Lower leg skin (tissue), 4 donors: ENCODE results near the gene RAB5B. TPM values are rescaled to one million over a fixed set of nuclear protein-coding genes. Genes with fewer than 3 reads are reported as not detected.
"Not testable (repeated sequence)": the region's sequence is repeated elsewhere in the genome, so short reads cannot be mapped to it uniquely, and the experiment has no call there.

ENCODE experiments used
- DNase-seq, 2 donors: peaks; one replicate each; pipeline ENCODE4 v3.0.0-alpha.2; 2019; ENCODE audit warnings: low spot score in 2 of 2
- H3K4me3 ChIP-seq: fragments of 200-600 bp; sonication (generic); 2 replicates; pipeline ENCODE4 v1.5.1; 2017; ENCODE audit warnings: mild to moderate bottlenecking, low read depth; ENCODE audit not compliant: poor library complexity, severe bottlenecking
- CTCF ChIP-seq, 3 donors: fragments of 450-650 bp; IDR thresholded peaks; one replicate each; pipeline ENCODE4 v1.5.1; 2016; ENCODE audit warnings: antibody characterized with exemption in 3 of 3, mild to moderate bottlenecking in 3 of 3, moderate library complexity in 2 of 3
- POLR2A ChIP-seq, 2 donors: fragments of 450-650 bp; IDR thresholded peaks; one replicate each; pipeline ENCODE4 v1.6.1; 2016 to 2017; ENCODE audit warnings: antibody characterized with exemption in 2 of 2, mild to moderate bottlenecking in 1 of 2, moderate library complexity in 1 of 2
- WGBS, 2 donors: methylation state at CpG; one replicate each; pipeline ENCODE4 v1.1.5; 2018; 5-methylcytosine and 5-hydroxymethylcytosine counted together
- intact Hi-C: fragments of 100-400 bp; cut with DNase I; formaldehyde crosslinking; loops from one replicate; pipeline ENCODE4 v1.15.0; 2023; ENCODE audit warnings: low total_unique reads
- total RNA-seq, 4 donors: library from RNA; depleted of rRNA; stranded (reverse); fragments of >200 nt; gene quantifications; one replicate each; pipeline ENCODE4 v1.1.0, GENCODE V29; 2016

Gene RAB5B
- total RNA-seq, 4 donors from 2014 or later = 96.9 to 141 (median 129) TPM

GRCh38 chr12:55972042-55972441, 1.8 kb upstream of the RAB5B start:
- DNase-seq = no peak
- no peak overlapping the region for H3K4me3 ChIP-seq
- no peak for TF ChIP-seq CTCF (IDR thresholded peaks at IDR 0.05)
- TF ChIP-seq POLR2A (IDR thresholded peaks at IDR 0.05) = no peak
- intact Hi-C loops = no loop called here
- 40 to 45% methylated on average over 3 of the region's 3 CpGs for WGBS, 2 donors

GRCh38 chr12:55972456-55972855, 1.4 kb upstream of the RAB5B start:
- H3K4me3 ChIP-seq = no peak overlapping the region
- intact Hi-C loops = no loop called here
- TF ChIP-seq POLR2A (IDR thresholded peaks at IDR 0.05) (no peak), CTCF (IDR thresholded peaks at IDR 0.05) (no peak)
- 16 to 28% methylated on average over 1 of the region's 1 CpG for WGBS, 2 donors
- no peak for DNase-seq

GRCh38 chr12:55972911-55973598, 823 bp upstream of the RAB5B start:
- H3K4me3 ChIP-seq = peak overlapping the region; percentile 1
- intact Hi-C loops = no loop called here
- 0 to 2% methylated on average over 18 of the region's 18 CpGs for WGBS, 2 donors
- TF ChIP-seq POLR2A (IDR thresholded peaks at IDR 0.05) (no peak), CTCF (IDR thresholded peaks at IDR 0.05) (peak in 1 of 3 donors; percentile 40)
- no peak for DNase-seq

GRCh38 chr12:55974308-55974730, 441 bp downstream of the RAB5B start:
- no peak for DNase-seq
- WGBS, 2 donors = 0 to 1% methylated on average over 15 of the region's 15 CpGs
- intact Hi-C loops = no loop called here

GRCh38 chr12:55978393-55978792, 4.5 kb downstream of the RAB5B start:
- no peak for TF ChIP-seq POLR2A (IDR thresholded peaks at IDR 0.05)
- TF ChIP-seq CTCF (IDR thresholded peaks at IDR 0.05) = no peak
- DNase-seq = no peak
- intact Hi-C loops = no loop called here
- H3K4me3 ChIP-seq = no peak overlapping the region
- WGBS, 2 donors = 93 to 97% methylated on average over 7 of the region's 7 CpGs

More at GRCh38 chr12:55974308-55974730, 441 bp downstream of the RAB5B start:
- peak overlapping the region; percentile 95 for H3K4me3 ChIP-seq
- TF ChIP-seq POLR2A (IDR thresholded peaks at IDR 0.05) (no peak), CTCF (IDR thresholded peaks at IDR 0.05) (no peak)

- DNase-seq = no peak
- TF ChIP-seq POLR2A (IDR thresholded peaks at IDR 0.05) = no peak
- no peak for TF ChIP-seq CTCF (IDR thresholded peaks at IDR 0.05)
- WGBS, 2 donors = 92 to 96% methylated on average over 3 of the region's 3 CpGs
- H3K4me3 ChIP-seq = no peak overlapping the region
- intact Hi-C loops = no loop called here
Observed at GRCh38 chr12:55979069-55979468, 5.2 kb downstream of the RAB5B start.

- H3K4me3 ChIP-seq, DNase-seq, intact Hi-C loops: not testable (repeated sequence)
- 71 to 86% methylated on average over 5 of the region's 5 CpGs for WGBS, 2 donors
Observed at GRCh38 chr12:55981882-55982281, 8.0 kb downstream of the RAB5B start.
